22Rv1 (cell line): ENCODE data around the gene RNF220.

ENCODE experiments used
- H3K27ac ChIP-seq: fragments of 450-650 bp; 2 replicates; pipeline ENCODE4 v1.5.1; 2017
- ZFX ChIP-seq: fragments of 450-650 bp; IDR thresholded peaks from 2 replicates; pipeline ENCODE4 v1.6.1; 2017; ENCODE audit warnings: antibody characterized with exemption, borderline replicate concordance
- TF ChIP-seq, protein P1 (sequence below): fragments of 450-650 bp; IDR thresholded peaks from 2 replicates; pipeline ENCODE4 v1.5.1; 2017; ENCODE audit warnings: mild to moderate bottlenecking

RNF220 gene

DNA sequence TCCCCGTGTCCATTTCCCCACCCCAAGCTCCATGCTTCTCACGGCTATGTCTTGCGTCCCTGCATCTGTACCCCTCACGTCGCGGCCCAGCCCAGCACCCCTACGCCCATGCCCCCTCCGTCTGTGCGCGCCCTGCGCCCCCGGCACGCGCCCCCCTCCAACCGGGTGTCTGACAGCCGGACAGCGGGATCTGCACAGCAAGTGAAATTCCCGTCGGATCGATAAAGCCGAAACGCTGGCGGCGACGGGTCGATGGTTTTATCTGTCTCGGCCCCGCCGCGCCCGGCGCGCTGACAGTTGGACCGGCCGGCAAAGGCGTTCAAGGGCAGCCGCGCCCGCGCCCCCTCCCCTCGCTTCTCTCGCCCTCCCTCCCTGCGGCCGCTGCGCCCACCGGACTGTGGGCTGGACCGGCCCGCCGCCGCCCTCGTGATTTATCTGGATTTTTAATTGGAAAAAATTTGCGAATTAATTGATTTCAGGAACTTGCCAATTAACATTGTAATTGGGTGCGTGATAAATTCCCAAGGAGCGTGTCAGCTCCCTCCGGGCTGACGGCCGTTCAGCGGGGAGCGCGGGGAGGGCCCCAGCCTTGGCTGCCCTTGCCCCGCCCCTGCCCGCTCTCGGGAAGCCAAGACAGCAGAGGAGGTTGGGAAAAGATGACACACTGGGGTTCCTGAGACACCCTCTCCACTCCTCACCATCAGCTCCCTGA, 212.1 kb downstream of the RNF220 start:
- H3K27ac ChIP-seq: no peak overlapping the region
- TF ChIP-seq, protein P1, sequence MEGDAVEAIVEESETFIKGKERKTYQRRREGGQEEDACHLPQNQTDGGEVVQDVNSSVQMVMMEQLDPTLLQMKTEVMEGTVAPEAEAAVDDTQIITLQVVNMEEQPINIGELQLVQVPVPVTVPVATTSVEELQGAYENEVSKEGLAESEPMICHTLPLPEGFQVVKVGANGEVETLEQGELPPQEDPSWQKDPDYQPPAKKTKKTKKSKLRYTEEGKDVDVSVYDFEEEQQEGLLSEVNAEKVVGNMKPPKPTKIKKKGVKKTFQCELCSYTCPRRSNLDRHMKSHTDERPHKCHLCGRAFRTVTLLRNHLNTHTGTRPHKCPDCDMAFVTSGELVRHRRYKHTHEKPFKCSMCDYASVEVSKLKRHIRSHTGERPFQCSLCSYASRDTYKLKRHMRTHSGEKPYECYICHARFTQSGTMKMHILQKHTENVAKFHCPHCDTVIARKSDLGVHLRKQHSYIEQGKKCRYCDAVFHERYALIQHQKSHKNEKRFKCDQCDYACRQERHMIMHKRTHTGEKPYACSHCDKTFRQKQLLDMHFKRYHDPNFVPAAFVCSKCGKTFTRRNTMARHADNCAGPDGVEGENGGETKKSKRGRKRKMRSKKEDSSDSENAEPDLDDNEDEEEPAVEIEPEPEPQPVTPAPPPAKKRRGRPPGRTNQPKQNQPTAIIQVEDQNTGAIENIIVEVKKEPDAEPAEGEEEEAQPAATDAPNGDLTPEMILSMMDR: no peak
- no peak for TF ChIP-seq ZFX

DNA sequence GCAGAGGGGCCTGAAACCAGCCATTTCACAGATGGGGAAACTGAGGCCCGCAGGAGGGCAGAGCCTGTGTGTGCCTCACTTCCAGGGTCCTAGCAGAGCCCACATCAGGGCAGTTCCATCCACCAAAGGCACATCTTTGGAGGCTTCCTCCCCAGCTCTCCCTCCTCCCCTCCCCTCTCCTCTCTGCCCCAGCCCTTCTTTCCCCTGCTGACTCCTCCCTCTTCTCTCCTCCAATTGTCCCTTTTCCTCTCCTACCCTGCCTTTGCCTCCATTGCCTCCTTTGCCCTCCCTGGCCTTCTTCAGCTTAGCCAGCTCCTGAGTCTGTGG, 212.6 kb downstream of the RNF220 start:
- H3K27ac ChIP-seq: no peak overlapping the region
- no peak for TF ChIP-seq ZFX
- TF ChIP-seq, protein P1: no peak

GRCh38 chr1:44619261-44619900, 214.3 kb downstream of the RNF220 start:
- no peak overlapping the region for H3K27ac ChIP-seq
- no peak for TF ChIP-seq ZFX
- TF ChIP-seq, protein P1: no peak

DNA sequence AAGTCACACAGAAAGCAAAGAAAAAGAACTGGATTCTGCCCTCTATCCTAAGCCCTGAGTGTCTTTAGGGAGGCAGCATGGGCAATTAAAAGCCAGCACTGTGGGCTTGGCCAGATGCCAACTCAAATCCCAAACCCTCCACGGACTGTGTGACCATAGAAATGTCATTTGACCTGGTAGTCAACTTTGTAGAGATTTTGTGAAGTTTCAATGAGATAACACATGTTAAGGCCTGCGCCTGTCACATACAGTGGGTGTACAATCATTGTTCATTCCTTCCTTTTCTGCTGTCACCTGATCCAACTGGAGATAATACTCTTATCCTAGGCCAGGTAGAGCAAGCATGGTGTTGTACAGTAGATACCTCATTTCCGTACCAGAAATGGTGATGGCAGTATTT, 215.0 kb downstream of the RNF220 start:
- no peak for TF ChIP-seq ZFX
- TF ChIP-seq, protein P1: no peak
- H3K27ac ChIP-seq: no peak overlapping the region

- TF ChIP-seq, protein P1: no peak
- H3K27ac ChIP-seq: no peak overlapping the region
Observed at GRCh38 chr1:44621841-44622286, 216.8 kb downstream of the RNF220 start.

- TF ChIP-seq, protein P1: no peak
- no peak for TF ChIP-seq ZFX
- H3K27ac ChIP-seq: no peak overlapping the region
Observed at GRCh38 chr1:44624268-44624901, 219.3 kb downstream of the RNF220 start.

DNA sequence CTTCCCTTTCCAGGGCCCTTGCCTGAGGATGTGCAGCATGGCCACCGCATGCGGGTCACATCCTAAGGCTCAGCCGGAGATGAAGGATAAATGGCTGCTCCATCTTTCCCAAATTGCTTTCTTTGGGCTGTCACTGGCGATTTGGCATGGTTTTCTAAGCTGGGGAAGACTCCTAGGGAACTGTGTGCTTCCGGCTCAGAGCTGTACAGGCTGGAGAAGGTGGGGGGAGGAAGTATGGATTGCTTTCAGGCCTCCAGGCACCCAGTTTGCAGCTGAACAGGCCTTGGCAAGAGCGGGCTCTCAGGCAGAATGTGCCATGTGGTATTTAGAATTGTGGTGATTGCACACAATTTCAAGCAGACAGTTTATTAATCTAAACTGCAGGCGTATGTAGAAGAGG, 220.3 kb downstream of the RNF220 start:
- no peak overlapping the region for H3K27ac ChIP-seq
- TF ChIP-seq ZFX: no peak
- TF ChIP-seq, protein P1: no peak
